B cell (primary cell): Measurements from ENCODE around the gene CNOT4. TPM values are rescaled to one million over a fixed set of nuclear protein-coding genes. Genes with fewer than 3 reads are reported as not detected.

Experiments
- ATAC-seq: fragments of 200-7000 bp; cut with Tn5 transposase; one replicate; pipeline ENCODE4 v1.10.0; 2021; ENCODE audit warnings: low read depth, mild to moderate bottlenecking, moderate number of reproducible peaks, moderate library complexity
- CTCF ChIA-PET: fragments of 350-600 bp; sonication (Branson Sonifier 250); formaldehyde crosslinking; loops from one replicate; lab custom pipeline; 2021; ENCODE audit warnings: antibody characterized with exemption, inconsistent platforms; lab: Charles Lee
- POLR2A ChIA-PET: fragments of 350-600 bp; sonication (Branson Sonifier 250); formaldehyde crosslinking; loops from one replicate; lab custom pipeline; 2021; ENCODE audit warnings: antibody characterized with exemption; lab: Charles Lee
- DNase-seq: peaks from one replicate; pipeline ENCODE4 v3.0.0; 2013
- H2AFZ ChIP-seq: 2 replicates; pipeline ENCODE4 v1.6.1; 2012; ENCODE audit warnings: mild to moderate bottlenecking, low read depth, low read length; ENCODE audit not compliant: insufficient read depth, poor library complexity, severe bottlenecking
- H3K27ac ChIP-seq, 2 donors: 1 replicate in 1 of 2; 2 replicates in 1 of 2; pipeline ENCODE4 v1.5.1; 2012 to 2013; ENCODE audit warnings: low read length in 2 of 2, mild to moderate bottlenecking in 2 of 2, moderate library complexity in 1 of 2
- H3K27me3 ChIP-seq, 4 experiments: fragments of 200-600 bp in 1 of 4; sonication (generic) in 1 of 4; replicated peaks in 1 of 4; 1 replicate in 2 of 4; 2 replicates in 2 of 4; pipeline versions ENCODE4 v1.6.1 to v1.7.0; 2013 to 2016; ENCODE audit warnings: low read length in 3 of 4, mild to moderate bottlenecking in 2 of 4, mixed read lengths in 1 of 4, moderate library complexity in 1 of 4; ENCODE audit not compliant: insufficient read depth in 4 of 4, control insufficient read depth in 3 of 4; ENCODE audit errors: control extremely low read depth in 1 of 4
- H3K36me3 ChIP-seq, 2 experiments: replicated peaks in 1 of 2; 1 replicate in 1 of 2; 2 replicates in 1 of 2; pipeline versions ENCODE4 v1.6.1 to v1.7.1; 2013; ENCODE audit warnings: low read length in 1 of 2; ENCODE audit not compliant: insufficient read depth in 2 of 2, control insufficient read depth in 1 of 2; ENCODE audit errors: control extremely low read depth in 1 of 2, extremely low read depth in 1 of 2
- H3K4me1 ChIP-seq, 2 donors: fragments of 200-600 bp in 1 of 2; sonication (generic) in 1 of 2; 1 replicate in 1 of 2; 2 replicates in 1 of 2; pipeline versions ENCODE4 v1.5.1 to v1.6.1; 2013 to 2017; ENCODE audit warnings: low read length in 2 of 2; ENCODE audit not compliant: control insufficient read depth in 2 of 2, insufficient read depth in 2 of 2
- H3K4me2 ChIP-seq: replicated peaks from 2 replicates; pipeline ENCODE3; 2012; ENCODE audit warnings: mild to moderate bottlenecking, low read depth, low read length; ENCODE audit not compliant: poor library complexity, severe bottlenecking
- H3K4me3 ChIP-seq, 5 experiments: fragments of 200-600 bp in 1 of 5; sonication (generic) in 1 of 5; 1 replicate in 3 of 5; 2 replicates in 2 of 5; pipeline versions ENCODE4 v1.5.1 to v1.7.0; 2011 to 2016; ENCODE audit warnings: low read length in 4 of 5, mild to moderate bottlenecking in 4 of 5, low read depth in 2 of 5, control low read depth in 1 of 5, moderate library complexity in 1 of 5; ENCODE audit not compliant: insufficient read depth in 1 of 5; ENCODE audit errors: control extremely low read depth in 1 of 5, extremely low read depth in 1 of 5
- H3K79me2 ChIP-seq: fragments of 200-600 bp; sonication (generic); one replicate; pipeline ENCODE4 v1.6.0; 2016; ENCODE audit warnings: low read length; ENCODE audit not compliant: control insufficient read depth, insufficient read depth
- H3K9ac ChIP-seq: fragments of 200-600 bp; sonication (generic); 2 replicates; pipeline ENCODE4 v1.6.1; 2017; ENCODE audit warnings: mild to moderate bottlenecking, low read length, moderate library complexity
- H3K9me3 ChIP-seq, 3 donors: one replicate each; pipeline versions ENCODE4 v1.6.1 to v1.7.1; 2013; ENCODE audit warnings: low read length in 2 of 3; ENCODE audit not compliant: control insufficient read depth in 2 of 3, insufficient read depth in 1 of 3; ENCODE audit errors: control extremely low read depth in 1 of 3
- H4K20me1 ChIP-seq: 2 replicates; pipeline ENCODE4 v1.6.0; 2012; ENCODE audit warnings: mild to moderate bottlenecking, low read length; ENCODE audit not compliant: insufficient read depth, control insufficient read depth, poor library complexity, severe bottlenecking
- H3K27ac Mint-ChIP-seq: one replicate; pipeline ENCODE4 v1.8.0; 2021; ENCODE audit warnings: mixed read lengths
- H3K27me3 Mint-ChIP-seq: one replicate; pipeline ENCODE4 v1.8.0; 2021; ENCODE audit warnings: mixed read lengths
- H3K4me1 Mint-ChIP-seq: one replicate; pipeline ENCODE4 v1.8.0; 2021; ENCODE audit warnings: mixed read lengths
- H3K4me3 Mint-ChIP-seq: one replicate; pipeline ENCODE4 v1.8.0; 2021; ENCODE audit warnings: mixed read lengths
- H3K9me3 Mint-ChIP-seq: one replicate; pipeline ENCODE4 v1.8.0; 2022; ENCODE audit warnings: mixed read lengths; ENCODE audit not compliant: insufficient read depth
- CTCF ChIP-seq: fragments of 200-600 bp; IDR thresholded peaks from one replicate; pipeline ENCODE4 v1.8.0; 2022; ENCODE audit warnings: antibody characterized with exemption, mild to moderate bottlenecking
- WGBS: methylation state at CpG from one replicate; pipeline ENCODE4 v1.1.5; 2013; ENCODE audit warnings: missing lambda C conversion rate; ENCODE audit not compliant: insufficient coverage; 5-methylcytosine and 5-hydroxymethylcytosine counted together
- intact Hi-C: fragments of 100-400 bp; cut with micrococcal nuclease; formaldehyde crosslinking; loops from one replicate; pipeline ENCODE4 v1.10.0; 2022
- polyA plus RNA-seq: library from polyadenylated mRNA; depleted of rRNA; stranded (reverse); fragments of >200 nt; gene quantifications from 2 replicates; pipeline ENCODE4 v1.2.3, GENCODE V29; 2012
- total RNA-seq, 2 donors: library from RNA; stranded (reverse); fragments of 120-200 nt in 1 of 2; gene quantifications; 1 replicate in 1 of 2; 2 replicates in 1 of 2; pipeline versions ENCODE4 v1.2.3 to v1.2.4, GENCODE V29; 2013 to 2022

CNOT4 gene
- total and polyA plus RNA-seq, 2 donors (not counting 1 experiment from before 2014, with no cell fraction given), result 9.8 to 52.1 TPM

GRCh38 chr7:135313971-135314370, 195.9 kb downstream of the CNOT4 start:
- CTCF ChIA-PET, result no interaction called here
- Histone ChIP-seq H3K79me2 (no peaks in the 10 kb centered on the region), H3K36me3 (no peaks in the 10 kb centered on the region), H4K20me1 (no peaks in the 10 kb centered on the region), H3K4me2 (no peak overlapping the region), H3K27me3 (peaks cover 0 to 2% (median 0%) of the 10 kb centered on the region in 4 experiments), H2AFZ (no peak overlapping the region), H3K9ac (no peak overlapping the region), H3K9me3 (peaks cover 0 to 1% (median 0%) of the 10 kb centered on the region in 3 donors), H3K4me3 (no peak overlapping the region), H3K27ac (no peak overlapping the region), H3K4me1 (no peaks in the 10 kb centered on the region)
- no peak for TF ChIP-seq CTCF
- POLR2A ChIA-PET, result no interaction called here
- no peak for ATAC-seq
- H3K4me3 Mint-ChIP-seq, result no peak overlapping the region
- H3K27ac Mint-ChIP-seq, result no peak overlapping the region
- 94% methylated on average over 9 of the region's 10 CpGs for WGBS
- H3K9me3 Mint-ChIP-seq, result no peaks in the 10 kb centered on the region
- H3K4me1 Mint-ChIP-seq, result no peaks in the 10 kb centered on the region
- intact Hi-C loops, result no loop called here
- H3K27me3 Mint-ChIP-seq, result peaks cover 11% of the 10 kb centered on the region
- no peak for DNase-seq

Other genes with a start within 250 kb of the CNOT4 start
- 62.5 and 70.3 TPM in 2 replicates for gene NUP205, start 47.8 kb upstream of the CNOT4 start, total RNA-seq
- 31.4 and 36.3 TPM in 2 replicates for gene NUP205, start 47.8 kb upstream of the CNOT4 start, polyA plus RNA-seq
- 30.3 and 33.5 TPM in 2 replicates for gene STMP1, start 152.4 kb upstream of the CNOT4 start, total RNA-seq
- gene STMP1, start 152.4 kb upstream of the CNOT4 start, polyA plus RNA-seq, result 9.9 and 11.0 TPM in 2 replicates
- gene SLC13A4, start 218.1 kb upstream of the CNOT4 start, total RNA-seq, result not detected in 2 replicates
- not detected in 2 replicates for gene SLC13A4, start 218.1 kb upstream of the CNOT4 start, polyA plus RNA-seq
- not detected in 2 replicates for gene FAM180A, start 238.7 kb upstream of the CNOT4 start, total RNA-seq
- gene FAM180A, start 238.7 kb upstream of the CNOT4 start, polyA plus RNA-seq, result not detected in 2 replicates